Stimulated activated CD4-positive, alpha-beta T cell treated with anti-CD3 and anti-CD28 coated beads, Interleukin-15, amount 100 ng/mL, for 1 hour (primary cell): ENCODE data around the gene UQCRQ.
A peak's percentile ranks its signal among the peaks of the same experiment; 100 is the strongest.

Experiments used
- DNase-seq, 2 donors: peaks; one replicate each; pipeline ENCODE4 v3.0.0-alpha.2; 2020; ENCODE audit warnings: low read depth in 1 of 2, low spot score in 1 of 2

UQCRQ gene

DNA sequence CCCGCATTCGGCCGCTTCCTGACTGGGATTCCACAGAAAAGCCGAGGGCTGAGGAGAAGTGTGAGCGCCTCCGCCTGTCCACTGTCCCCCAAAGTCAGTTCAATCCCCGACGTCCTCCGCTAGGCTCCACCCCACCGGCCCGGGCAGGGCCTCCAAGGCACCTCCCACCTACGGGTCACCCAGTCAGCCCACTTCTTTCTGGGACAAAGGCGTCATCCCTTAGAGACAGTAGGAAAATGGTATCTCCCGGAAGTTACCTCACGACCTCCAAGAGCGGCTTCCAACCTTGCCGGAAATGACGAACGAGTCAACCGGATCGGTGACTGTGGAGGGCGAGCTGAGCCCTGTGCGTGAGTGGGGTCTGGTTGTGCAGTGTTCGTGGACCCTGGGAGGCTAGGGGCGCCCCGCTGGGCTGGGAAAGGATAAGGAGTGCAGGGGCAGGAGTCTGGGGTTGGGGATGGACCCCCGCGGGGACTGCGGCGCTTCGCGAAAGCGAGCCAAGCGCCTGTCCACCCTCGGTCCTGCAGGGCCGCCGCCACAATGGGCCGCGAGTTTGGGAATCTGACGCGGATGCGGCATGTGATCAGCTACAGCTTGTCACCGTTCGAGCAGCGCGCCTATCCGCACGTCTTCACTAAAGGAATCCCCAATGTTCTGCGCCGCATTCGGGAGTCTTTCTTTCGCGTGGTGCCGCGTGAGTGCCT, at the start of gene UQCRQ, which contains the start of gene GDF9:
Gene UQCRQ (plus strand): TSS at position 301 of the 704 bp plus-strand sequence. CDS start 240 bp downstream, at position 541.
Gene GDF9 (minus strand): TSS at position 128 of the 704 bp plus-strand sequence. CDS start 1,936 bp downstream, outside the sequence.
- peak; percentile 70 to 79 for DNase-seq

DNA sequence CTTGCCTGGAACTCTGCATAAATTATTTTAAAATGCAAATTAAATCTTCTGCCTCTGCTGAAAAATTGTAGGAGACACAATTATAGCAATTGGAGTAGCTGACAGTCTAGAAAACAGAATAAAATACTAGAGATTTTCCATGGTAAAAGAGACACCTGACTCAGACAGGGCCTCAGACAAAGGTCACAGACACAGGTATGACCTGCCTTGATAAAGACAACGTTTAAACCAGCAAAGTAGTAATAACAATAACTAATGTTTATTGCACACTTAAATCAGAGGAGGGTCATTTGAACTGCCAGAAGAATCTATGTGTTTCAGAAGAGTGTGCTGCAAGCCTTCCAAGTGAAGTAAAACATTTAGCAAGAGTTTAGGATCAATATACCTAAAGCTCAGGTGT, 49.4 kb upstream of the UQCRQ start:
- DNase-seq: no peak

DNA sequence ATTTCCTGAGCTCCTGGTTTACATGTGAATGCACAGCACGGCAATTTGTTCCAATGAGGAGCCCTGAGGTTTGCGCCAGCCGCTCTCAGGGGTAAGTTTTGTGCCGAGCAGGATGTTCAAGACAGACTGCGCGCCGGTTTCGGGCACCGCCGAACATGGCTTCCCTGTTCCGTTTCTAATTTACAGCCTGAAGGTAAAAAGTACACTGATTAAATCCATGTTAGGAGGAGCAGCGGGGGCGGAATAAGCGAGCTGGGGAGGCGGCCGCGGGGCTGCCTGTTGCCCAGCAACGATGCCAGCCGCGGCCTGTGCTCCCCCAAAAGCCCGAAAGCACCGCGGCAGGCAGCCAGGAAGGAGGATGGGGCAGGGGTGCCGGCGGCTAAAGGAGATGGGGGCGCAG, 47.0 kb upstream of the UQCRQ start:
- no peak for DNase-seq

DNA sequence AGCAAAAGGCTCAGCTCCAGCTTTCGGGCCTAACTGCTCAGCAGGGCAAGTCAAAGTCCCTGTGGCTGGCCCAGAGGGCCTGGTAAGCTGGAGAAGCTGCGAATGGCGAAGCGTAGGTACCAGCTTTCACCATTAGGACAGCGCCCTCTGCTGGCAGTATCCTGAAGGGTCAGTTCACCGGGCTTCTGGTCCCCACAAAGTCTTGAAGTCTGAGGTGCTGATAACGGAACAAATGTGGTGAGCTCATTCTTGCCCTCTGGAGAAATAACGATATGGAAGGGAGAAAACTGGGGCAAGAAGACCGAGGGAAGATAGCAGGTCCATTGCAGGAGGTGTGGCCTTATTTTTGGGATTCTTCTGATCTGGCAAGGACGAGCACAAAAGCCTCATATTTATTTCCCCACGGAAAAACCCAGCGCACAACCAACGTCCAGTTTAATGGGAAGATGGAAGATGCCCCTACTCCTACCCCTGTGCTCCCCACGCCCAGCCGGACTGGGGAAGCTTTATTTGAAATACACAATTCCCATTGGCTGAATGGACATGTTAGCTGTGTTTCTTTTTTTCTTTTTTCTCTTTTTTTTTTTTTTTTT, 46.2 kb upstream of the UQCRQ start:
- peak; percentile 74 to 79 for DNase-seq

DNA sequence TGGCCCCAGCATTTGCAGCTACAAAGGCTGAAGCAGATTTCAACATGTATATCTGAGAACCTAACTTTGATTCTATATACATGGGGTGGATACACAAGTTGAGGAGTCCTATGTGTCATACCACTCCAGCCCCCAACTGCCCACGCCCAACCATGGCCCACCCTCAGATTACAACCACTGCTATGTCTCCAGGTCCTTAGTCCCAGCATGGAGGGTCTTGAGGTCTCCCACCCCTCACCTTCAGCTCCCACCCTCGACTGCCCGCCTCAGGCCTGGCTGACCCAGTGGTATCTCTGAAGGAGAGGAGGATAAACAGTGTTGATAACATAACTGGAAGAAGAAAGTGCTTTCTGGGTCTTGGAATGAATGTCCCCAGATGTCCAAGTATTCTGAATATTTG, 45.1 kb upstream of the UQCRQ start:
- no peak for DNase-seq

DNA sequence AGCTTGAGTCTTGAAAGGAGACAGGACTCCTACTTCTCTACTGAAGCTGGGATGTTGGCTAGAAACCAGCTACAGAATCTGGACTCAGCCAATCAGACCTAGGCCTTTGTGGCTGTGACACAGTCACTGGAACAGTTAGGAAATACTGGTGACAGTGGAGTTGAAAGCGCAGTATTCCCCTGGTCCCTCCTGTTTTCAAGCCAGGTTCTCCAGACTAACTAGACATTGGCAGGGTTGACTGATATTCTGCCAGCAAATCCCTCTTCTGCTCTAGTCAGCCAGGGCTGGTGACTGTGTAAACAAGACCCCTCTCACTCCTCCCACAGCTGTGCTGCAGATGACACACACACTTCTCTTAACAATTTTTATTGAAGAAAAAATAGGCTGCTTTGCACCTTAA, 44.7 kb upstream of the UQCRQ start:
- DNase-seq: no peak

DNA sequence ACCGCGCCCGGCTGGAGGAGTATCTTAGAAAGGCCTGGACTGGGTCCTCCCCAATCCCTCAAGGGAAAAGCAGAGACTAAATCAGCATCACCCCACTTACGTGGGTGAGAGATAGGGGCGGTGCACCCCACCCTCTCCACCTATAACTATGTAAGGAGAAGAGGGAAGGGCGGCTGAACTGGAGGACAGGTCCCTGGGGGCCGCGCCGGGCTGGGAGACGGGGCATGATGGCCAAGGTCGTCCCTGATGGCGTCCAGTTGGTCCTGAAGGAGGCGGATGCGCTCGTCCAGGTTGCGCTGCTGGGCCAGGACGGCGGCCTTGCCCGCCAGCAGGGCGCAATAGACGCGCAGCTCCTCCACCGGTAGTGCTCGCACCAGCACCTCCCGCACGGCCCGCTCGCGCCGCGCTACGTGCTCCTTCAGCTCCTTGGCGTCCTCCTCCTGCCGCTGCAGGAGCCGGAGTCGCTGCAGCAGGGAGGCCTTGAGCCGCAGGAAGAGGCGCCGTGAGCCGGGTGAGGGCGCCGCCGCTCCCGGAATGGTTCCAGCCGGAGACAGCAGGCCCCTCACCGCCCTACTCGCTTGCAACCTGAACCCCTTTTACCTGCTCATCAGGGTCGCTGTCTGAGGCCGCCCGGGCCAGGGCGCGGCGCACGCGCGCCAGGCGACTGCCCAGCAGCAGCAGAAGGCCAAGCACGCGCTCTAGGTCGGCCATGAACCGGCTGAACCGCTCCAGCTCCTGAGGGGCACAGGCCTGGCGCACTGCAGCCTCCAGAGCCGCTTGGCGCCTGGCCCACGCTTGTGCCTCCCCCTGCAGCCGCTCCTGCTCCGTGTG, 43.6 kb upstream of the UQCRQ start:
- no peak for DNase-seq

DNA sequence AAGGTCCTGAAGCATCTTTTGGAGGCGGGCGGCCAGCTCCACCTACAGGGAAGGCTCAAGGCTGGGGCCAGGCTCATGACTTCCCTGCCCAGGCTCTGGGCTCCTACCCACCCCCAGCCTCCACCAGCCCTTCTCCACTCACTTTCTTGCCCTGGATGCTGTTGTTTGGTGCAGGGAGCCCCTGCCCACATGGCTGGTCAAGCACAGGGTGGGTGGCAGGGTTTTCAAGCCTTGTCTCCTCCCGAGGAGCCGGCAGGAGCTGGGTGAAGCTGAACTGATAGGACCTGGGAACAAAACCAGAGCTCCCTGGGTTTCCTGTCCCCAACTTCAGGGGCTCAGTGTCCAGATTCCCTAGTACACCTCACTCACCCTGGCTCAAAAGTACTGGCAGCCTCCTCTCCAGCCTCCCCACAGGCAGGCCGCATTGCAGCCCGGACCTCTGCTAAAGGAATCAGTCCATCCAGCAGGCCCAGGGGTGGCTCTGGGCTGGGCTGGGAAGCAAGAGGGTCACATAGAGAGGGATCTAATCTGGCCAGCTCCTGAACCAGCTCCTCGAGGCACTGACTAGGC, 42.9 kb upstream of the UQCRQ start:
- DNase-seq: no peak

DNA sequence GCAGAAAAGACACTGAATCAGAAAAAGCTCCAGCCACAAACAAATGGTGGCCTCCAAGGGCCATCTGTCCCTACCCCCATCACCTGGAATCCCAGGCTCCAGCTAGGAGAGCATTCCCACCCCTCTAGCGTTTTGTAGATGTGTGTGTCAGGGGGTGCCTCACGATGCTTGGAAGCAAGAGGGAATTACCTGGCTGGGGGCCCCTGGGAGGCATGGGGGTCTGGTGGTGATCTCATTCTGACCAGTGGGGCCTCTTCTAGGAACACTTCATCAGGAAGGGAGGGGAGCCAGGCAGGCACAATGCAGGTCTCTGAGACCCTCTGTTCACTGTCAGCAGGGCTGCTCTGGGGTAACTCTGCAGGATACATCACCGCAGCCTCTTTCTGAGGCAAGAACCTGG, 42.0 kb upstream of the UQCRQ start:
- DNase-seq: no peak

DNA sequence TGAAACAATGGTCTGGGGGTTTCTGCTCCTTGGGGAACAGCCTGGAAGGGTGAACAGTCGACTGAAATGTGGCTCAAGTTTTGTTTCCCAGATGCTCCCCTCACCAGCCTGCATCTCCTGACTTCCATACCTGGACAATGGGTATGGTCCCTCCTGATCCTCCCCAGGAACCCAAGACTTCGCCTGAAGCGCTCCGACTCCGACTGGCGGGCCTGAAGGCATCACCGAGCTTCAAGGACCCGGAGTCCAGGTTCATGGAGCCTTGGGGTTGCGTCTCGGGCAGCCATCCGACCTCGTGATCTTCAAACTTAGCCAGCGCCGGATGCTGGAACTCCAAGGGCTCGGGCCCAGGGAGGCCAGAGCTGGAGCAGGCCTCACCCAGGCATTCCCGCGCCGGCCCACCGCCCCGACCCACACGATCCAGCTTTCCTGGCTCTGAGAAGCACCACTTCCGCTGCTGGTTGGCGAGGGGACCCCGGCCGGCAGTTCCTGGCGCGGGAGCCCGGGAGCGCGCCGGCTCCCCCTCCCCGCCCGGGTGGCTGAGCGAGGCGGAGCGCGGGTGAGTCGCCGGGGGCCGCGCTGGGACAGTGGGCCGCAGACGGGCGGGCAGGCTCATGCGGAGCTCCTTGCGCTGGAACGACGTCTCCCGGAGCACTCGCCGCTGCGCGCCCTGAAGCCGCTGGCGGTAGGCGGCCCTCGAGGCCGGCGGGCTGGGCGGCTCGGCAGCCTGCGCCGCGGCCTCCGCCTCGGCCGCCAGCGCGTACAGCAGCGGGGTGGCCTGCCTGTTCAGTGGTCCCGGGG, 41.2 kb upstream of the UQCRQ start:
- DNase-seq: no peak

DNA sequence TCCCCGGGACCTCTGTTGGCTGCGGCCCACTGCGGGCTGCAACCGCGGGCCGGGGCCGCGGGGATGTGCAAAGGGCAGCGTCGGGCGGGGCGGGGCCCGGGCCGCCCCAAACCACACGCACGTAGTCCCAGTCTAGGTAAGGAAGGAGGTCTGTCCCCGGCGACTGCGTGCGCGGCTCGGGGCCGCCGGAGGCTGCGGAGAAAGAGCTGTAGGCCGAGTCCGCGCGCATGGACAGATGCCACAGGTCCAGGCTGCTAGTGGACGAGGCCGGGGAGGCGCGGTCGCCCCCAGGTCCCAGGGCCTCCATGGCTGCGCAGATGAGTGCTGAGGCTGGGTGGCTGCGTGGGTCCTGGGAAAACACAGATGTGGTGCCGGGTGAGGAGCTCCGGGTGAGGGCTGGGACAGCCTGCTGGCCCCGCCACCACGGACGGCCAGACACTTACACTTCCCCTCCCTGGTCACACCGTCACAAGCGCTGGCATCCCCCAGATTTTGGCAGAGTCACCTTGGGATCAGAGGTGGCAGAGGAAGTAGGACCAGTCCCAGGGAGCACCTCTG, 40.5 kb upstream of the UQCRQ start:
- DNase-seq: no peak

DNA sequence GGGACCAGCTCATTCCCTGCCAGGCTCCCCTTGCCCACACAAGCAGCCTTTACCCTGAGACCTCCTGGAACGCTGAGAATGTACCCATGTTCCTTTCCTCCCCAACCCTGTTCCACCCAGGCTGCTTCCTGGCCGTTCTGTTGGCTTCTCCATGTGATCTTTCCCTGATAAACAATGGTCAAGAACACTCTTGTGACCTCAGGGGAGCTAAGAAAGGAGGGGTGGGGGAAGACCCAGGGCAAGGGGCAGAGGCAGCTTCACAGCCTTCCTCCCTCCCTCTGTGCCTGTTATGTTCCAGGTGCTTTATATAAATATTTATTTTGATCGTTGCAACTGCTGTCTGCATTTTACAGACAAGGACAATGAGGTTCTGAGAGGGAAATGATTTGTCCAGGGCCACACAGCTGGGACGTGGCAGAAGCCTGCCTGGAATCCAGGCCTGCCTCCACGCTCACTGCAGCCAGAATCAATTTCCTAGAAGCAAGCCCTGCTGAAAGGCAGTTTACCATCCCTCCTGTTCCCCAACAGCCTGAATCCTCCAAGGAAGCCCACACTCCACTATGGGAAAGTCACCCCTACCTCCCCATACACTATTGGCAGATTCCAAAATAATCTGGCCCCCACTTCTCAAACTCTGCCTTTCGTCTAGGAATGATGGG, 39.9 kb upstream of the UQCRQ start:
- DNase-seq: no peak

DNA sequence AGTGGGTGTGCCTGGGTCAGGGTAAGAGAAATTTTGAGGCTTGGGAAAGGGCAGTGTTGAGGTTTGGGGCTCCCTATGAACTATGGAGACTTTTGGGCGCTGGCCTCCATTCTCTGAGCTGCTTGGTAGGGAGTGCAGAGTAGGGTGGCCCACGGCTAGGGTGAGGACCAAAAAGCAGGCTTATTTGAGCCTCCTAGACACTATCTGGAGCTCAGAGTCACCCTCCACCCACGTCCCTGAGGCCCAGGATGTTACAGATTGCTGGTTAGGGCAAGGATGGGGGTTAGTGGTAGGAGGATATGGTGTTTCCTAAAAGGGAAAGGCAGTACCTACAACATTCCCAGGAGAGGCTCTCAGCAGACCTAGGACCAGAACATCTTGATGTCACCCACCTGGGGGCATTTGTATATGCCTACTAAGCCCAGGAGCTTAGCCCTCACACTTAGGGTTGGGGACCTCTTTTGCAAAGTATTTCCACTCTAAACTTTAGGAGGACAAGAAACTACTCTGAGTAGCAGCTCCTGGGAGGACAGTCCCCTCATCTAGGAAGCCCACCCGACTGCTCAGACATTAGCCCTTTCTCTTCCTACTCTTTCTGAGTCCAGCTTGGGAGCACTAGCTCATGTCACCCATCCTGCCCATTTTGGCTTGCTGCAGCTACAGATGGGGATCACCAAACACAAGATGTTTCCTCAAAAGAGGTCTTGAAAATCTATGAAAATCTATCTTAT, 38.3 kb upstream of the UQCRQ start:
- DNase-seq: no peak

DNA sequence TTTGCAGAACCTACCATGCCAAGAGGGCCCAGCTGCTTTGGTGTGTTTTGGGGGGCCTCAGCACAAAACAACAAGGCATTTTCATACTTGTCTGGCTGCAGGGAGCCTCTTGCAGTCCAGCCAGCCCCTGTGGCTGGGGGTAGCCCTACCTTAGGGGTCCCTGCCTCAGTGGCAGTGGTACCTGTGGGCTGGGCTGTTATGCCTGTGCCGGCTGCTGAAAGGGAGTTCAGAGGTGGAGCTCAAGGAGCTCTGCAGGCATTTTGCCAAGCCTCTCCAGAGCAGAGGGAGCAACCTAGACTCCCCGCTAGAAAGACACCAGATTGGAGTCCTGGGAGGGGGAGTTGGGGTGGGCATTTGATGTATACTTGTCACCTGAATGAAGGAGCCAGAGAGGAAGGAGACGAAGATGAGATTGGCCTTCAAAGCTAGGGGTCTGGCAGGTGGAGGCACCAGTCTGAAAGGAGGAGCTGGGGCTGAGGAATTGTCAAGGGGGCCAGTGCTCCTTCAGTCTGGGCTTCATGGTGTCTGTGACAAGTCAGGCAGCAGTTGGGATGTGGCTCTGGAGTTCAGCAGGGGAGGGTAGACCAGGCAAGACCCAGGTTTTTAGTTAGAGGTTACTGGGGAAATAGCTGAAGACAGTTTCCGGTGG, 37.5 kb upstream of the UQCRQ start:
- DNase-seq: no peak

DNA sequence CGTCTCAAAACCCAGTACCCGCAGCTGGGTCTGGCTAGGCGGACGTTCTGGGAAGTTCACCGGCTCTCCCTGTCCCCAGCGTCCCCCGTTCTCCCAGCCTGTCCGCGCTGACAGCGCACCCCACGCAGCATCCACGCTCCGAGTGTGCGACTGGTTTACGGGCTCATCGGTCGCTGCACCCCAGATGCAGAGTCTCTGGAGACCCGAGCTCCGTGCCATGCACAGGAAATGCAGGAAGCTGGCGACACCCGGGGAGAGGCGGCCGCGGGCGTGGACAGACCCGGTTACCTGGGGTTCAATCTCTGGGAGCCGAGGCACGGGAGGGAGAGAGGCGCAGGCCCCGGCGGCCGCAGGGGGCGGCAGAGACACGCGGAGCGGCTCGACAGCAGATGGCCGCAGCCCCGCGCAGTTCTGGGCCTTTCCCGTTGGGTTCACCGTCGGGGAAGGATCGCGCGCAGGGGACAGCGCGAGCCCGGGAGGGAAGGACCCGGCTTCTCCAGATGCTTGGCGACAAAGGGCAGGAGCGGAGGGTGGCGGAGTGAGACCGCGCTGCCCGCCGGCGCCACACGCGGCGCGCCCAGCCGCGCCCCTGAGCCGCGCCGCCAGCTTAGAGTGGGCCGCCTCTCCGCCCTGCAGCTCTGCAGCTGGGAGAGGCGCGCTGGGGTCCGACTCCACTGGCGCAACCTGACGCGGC, 36.6 kb upstream of the UQCRQ start:
- DNase-seq: peak; percentile 39 to 66

DNA sequence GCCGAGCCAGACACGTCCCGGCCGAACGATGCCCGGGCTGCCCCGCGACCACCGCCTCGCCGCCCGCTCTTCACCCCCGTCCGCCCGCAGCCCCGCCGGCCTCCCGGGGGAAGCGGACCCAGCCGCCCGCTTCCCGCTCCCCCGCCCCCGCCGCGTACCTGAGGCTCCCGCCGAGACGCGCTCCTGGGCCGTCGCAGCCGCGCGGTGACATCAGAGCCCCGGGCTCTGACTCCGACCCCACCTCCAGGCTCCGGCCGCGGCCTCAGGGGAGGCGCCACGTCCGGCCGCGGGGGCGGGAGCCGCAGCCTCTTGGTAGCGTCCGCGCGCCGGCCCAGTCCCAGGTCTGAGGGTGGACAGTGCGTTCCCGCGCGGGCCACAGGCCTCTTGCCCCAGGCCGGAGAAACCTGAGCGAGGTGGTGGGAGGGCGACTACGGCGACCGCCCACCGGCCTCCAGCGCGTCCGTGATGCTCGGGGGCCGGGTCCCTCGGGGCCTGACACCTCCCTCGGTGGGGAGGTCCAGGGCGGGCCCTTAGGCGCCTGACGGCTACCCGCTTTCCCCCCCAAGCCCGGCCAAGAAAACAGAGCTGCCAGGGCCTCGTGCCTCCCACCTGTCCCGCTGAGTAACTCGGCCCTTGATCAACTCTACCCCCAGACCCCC, 35.9 kb upstream of the UQCRQ start, which contains the start of gene SHROOM1:
Gene SHROOM1 (minus strand): TSS at position 212 of the 659 bp plus-strand sequence. CDS start 4,507 bp downstream, outside the sequence.
- no peak for DNase-seq

DNA sequence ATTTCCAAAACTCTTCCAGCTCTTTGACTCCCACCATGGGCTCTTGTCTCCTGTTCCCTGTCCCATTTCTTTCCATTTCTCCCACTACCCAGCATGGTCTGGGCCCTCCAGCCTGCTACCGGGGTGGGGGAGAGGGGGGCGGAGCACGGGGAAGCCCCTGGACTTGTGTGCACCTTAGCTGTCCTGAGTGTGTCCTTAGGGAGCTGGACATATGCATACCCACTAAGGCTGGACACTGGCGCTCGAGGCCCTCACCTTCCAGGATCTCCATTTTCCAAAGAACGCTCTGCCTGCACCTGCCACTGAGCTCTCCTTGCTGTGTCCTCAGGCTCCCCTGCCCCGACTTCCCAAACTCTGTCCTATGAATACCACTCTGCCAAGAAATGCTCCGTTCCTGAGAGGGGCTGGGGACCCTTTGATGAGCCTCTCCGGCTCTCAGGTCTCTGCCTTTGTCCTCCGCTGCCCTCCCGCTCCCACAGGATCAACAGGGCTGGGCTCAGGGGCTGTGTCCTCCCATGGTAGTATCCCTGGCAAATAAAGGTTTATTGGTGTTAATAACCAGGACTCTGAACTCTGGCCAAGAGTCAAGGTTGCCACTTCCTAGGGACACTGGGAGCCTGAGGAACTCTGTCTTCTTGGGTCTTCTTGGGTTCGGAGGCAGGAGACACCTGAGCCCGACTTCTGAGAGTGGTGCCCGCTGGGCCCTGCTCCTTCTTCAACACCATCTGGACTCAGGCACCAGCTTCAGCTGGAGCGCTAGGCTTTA, 35.2 kb upstream of the UQCRQ start:
- no peak for DNase-seq
